Osteoblast (primary cell): ENCODE measurements around the gene NPAS3. TPM values are rescaled to one million over a fixed set of nuclear protein-coding genes. Genes with fewer than 3 reads are reported as not detected.

Experiments
- DNase-seq: peaks from one replicate; pipeline ENCODE4 v3.0.0; 2011; ENCODE audit warnings: low spot score, mixed read lengths; ENCODE audit not compliant: insufficient read length; ENCODE audit errors: missing footprints
- H2AFZ ChIP-seq: 2 replicates; pipeline ENCODE4 v1.6.0; 2011; ENCODE audit warnings: mild to moderate bottlenecking, low read length
- H3K27ac ChIP-seq: 2 replicates; pipeline ENCODE4 v1.5.1; 2011; ENCODE audit warnings: mild to moderate bottlenecking, low read depth, low read length, moderate library complexity
- H3K27me3 ChIP-seq: 2 replicates; pipeline ENCODE4 v1.6.0; 2012; ENCODE audit warnings: mild to moderate bottlenecking, control low read depth, inconsistent platforms, low read length, moderate library complexity; ENCODE audit not compliant: insufficient read depth
- H3K36me3 ChIP-seq: 2 replicates; pipeline ENCODE4 v1.5.1; 2011; ENCODE audit warnings: mild to moderate bottlenecking, low read length, control low read depth, moderate library complexity; ENCODE audit not compliant: insufficient read depth
- H3K4me1 ChIP-seq: 2 replicates; pipeline ENCODE4 v1.5.1; 2011; ENCODE audit warnings: mild to moderate bottlenecking, low read length, control low read depth, moderate library complexity; ENCODE audit not compliant: insufficient read depth
- H3K4me2 ChIP-seq: 2 replicates; pipeline ENCODE4 v1.6.0; 2011; ENCODE audit warnings: mild to moderate bottlenecking, low read length; ENCODE audit not compliant: insufficient read depth
- H3K4me3 ChIP-seq: fragments of 200-600 bp; sonication (generic); 3 replicates; pipeline ENCODE4 v1.5.1; 2012; ENCODE audit warnings: mild to moderate bottlenecking, low read length, inconsistent platforms; ENCODE audit not compliant: insufficient read depth
- H3K79me2 ChIP-seq: 2 replicates; pipeline ENCODE4 v1.6.0; 2012; ENCODE audit warnings: mild to moderate bottlenecking, low read length, control low read depth, inconsistent platforms; ENCODE audit not compliant: insufficient read depth
- H3K9me3 ChIP-seq: 2 replicates; pipeline ENCODE4 v1.5.1; 2011; ENCODE audit warnings: low read depth, low read length, control low read depth
- H4K20me1 ChIP-seq: 2 replicates; pipeline ENCODE4 v1.6.0; 2012; ENCODE audit warnings: mild to moderate bottlenecking, low read length, control low read depth; ENCODE audit not compliant: insufficient read depth
- CTCF ChIP-seq: IDR thresholded peaks from 2 replicates; pipeline ENCODE4 v1.5.1; 2011; ENCODE audit warnings: mild to moderate bottlenecking, low read depth, low read length, moderate library complexity; ENCODE audit errors: extremely low read depth
- total RNA-seq: library from RNA; depleted of rRNA; stranded (reverse); fragments of >200 nt; gene quantifications from 2 replicates; pipeline ENCODE4 v1.2.3, GENCODE V29; 2012

Gene NPAS3
- total RNA-seq, 1 donor, result 0.72 TPM

GRCh38 chr14:33812601-33813000, 873.9 kb downstream of the NPAS3 start:
- no peak overlapping the region for H2AFZ ChIP-seq
- H3K36me3 ChIP-seq, result no peaks in the 10 kb centered on the region
- no peaks in the 10 kb centered on the region for H3K79me2 ChIP-seq
- DNase-seq, result no peak
- H3K4me2 ChIP-seq, result no peak overlapping the region
- no peak overlapping the region for H3K27ac ChIP-seq
- no peaks in the 10 kb centered on the region for H4K20me1 ChIP-seq
- H3K9me3 ChIP-seq, result no peaks in the 10 kb centered on the region
- TF ChIP-seq CTCF, result no peak
- H3K27me3 ChIP-seq, result no peaks in the 10 kb centered on the region
- H3K4me3 ChIP-seq, result no peak overlapping the region
- H3K4me1 ChIP-seq, result no peaks in the 10 kb centered on the region

- Histone ChIP-seq H3K27me3 (no peaks in the 10 kb centered on the region), H3K36me3 (no peaks in the 10 kb centered on the region), H3K79me2 (no peaks in the 10 kb centered on the region), H3K4me1 (no peaks in the 10 kb centered on the region), H2AFZ (no peak overlapping the region), H4K20me1 (no peaks in the 10 kb centered on the region), H3K4me2 (no peak overlapping the region), H3K9me3 (no peaks in the 10 kb centered on the region), H3K4me3 (no peak overlapping the region), H3K27ac (no peak overlapping the region)
- no peak for TF ChIP-seq CTCF
- no peak for DNase-seq
Observed at GRCh38 chr14:33814010-33814409, 875.3 kb downstream of the NPAS3 start.

GRCh38 chr14:33833706-33834465, 895.2 kb downstream of the NPAS3 start:
- no peaks in the 10 kb centered on the region for H3K4me1 ChIP-seq

More at GRCh38 chr14:33833706-33834465, 895.2 kb downstream of the NPAS3 start:
- Histone ChIP-seq H3K27me3 (no peaks in the 10 kb centered on the region), H3K36me3 (no peaks in the 10 kb centered on the region), H3K27ac (no peak overlapping the region), H3K9me3 (no peaks in the 10 kb centered on the region), H3K4me2 (no peak overlapping the region), H3K4me3 (no peak overlapping the region), H4K20me1 (no peaks in the 10 kb centered on the region), H2AFZ (no peak overlapping the region), H3K79me2 (no peaks in the 10 kb centered on the region)
- no peak for DNase-seq
- no peak for TF ChIP-seq CTCF
